Measurements from ENCODE around the gene ZNF25. TPM values are rescaled to one million over a fixed set of nuclear protein-coding genes. Genes with fewer than 3 reads are reported as not detected.
"Not testable (repeated sequence)": the region's sequence is repeated elsewhere in the genome, so short reads cannot be mapped to it uniquely, and the experiment has no call there.

The ZNF25 gene
- total RNA-seq, 1 donor from 2014 or later, result 18.6 TPM

DNA sequence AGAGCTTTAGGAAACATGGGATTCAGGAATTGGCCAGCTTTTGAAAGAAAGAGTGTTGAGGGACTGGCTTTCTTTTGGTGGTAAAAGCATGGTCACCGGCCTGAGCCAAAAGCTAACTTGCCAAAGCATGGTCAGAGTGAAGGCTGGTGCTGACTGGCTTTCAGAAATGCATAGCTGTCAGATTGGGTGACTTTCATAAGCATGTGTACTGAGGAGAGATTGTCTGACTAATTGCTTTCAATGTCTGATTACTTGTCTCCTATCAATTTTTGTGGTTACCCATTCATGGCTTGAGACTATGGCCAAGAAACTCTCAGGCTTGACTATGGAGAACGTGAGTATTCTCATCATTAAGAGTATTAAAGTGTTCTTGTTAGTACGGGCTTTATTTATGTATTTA is 28.2 kb downstream of the ZNF25 start:
- no peak for DNase-seq (ENCODE audit: low spot score)
- TF ChIP-seq, protein P1, sequence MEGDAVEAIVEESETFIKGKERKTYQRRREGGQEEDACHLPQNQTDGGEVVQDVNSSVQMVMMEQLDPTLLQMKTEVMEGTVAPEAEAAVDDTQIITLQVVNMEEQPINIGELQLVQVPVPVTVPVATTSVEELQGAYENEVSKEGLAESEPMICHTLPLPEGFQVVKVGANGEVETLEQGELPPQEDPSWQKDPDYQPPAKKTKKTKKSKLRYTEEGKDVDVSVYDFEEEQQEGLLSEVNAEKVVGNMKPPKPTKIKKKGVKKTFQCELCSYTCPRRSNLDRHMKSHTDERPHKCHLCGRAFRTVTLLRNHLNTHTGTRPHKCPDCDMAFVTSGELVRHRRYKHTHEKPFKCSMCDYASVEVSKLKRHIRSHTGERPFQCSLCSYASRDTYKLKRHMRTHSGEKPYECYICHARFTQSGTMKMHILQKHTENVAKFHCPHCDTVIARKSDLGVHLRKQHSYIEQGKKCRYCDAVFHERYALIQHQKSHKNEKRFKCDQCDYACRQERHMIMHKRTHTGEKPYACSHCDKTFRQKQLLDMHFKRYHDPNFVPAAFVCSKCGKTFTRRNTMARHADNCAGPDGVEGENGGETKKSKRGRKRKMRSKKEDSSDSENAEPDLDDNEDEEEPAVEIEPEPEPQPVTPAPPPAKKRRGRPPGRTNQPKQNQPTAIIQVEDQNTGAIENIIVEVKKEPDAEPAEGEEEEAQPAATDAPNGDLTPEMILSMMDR (IDR thresholded peaks at IDR 0.05), result no peak
- H3K4me1 Mint-ChIP-seq (ENCODE audit: low read depth), result peaks cover 12% of the 10 kb centered on the region
- no peak overlapping the region for H3K4me3 Mint-ChIP-seq (ENCODE audit: unreplicated experiment)
- no peak overlapping the region for H3K27ac Mint-ChIP-seq (ENCODE audit: unreplicated experiment)
- peaks cover 13% of the 10 kb centered on the region for H3K9me3 Mint-ChIP-seq (ENCODE audit: low read depth)
- H3K36me3 Mint-ChIP-seq (ENCODE audit: low read depth), result peaks cover 29% of the 10 kb centered on the region
- H3K27me3 Mint-ChIP-seq (ENCODE audit: low read depth), result no peaks in the 10 kb centered on the region

DNA sequence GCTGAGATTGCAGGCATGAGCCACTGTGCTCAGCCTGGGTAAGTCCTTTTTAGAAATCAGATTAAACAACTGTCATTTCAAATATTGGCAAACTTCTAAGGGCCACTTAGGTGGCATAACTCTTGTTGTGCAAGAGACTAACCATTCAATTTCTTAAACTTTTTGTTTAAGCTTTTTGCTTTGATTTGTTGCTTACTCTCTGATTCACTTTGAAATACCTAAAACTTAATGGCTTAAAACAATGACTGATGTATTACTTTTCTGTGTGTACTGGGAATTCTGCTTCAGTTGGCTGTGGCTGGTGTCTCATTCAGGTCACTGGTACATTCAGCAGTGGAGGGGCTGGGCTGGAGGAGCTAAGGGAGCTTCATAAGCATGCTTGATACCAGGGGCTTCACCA is 28.9 kb downstream of the ZNF25 start:
- Mint-ChIP-seq H3K4me3 (ENCODE audit: unreplicated experiment) (no peak overlapping the region), H3K4me1 (ENCODE audit: low read depth) (peaks cover 5% of the 10 kb centered on the region), H3K36me3 (ENCODE audit: low read depth) (peaks cover 22% of the 10 kb centered on the region), H3K27ac (ENCODE audit: unreplicated experiment) (no peak overlapping the region), H3K27me3 (ENCODE audit: low read depth) (no peaks in the 10 kb centered on the region), H3K9me3 (ENCODE audit: low read depth) (peaks cover 6% of the 10 kb centered on the region)
- DNase-seq (ENCODE audit: low spot score), result no peak
- TF ChIP-seq, protein P1 (IDR thresholded peaks at IDR 0.05), result no peak

DNA sequence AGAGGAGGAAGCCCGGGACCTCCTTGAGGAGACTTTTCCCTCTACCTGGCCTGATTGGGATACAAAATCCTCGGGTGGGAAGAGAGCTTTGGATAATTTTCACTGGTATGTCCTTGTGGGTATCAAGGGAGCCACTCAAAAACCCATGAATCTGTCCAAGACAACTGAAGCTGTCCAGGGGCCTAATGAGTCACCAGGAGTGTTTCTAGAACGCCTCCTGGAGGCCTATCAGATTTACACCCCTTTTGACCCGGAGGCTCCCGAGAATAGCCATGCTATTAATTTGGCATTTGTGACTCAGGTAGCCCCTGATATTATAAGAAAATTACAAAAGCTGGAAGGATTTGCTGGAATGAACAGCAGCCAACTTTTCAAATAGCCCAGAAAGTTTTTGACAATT is 38.6 kb downstream of the ZNF25 start:
- DNase-seq (ENCODE audit: low spot score), result no peak
- no peaks in the 10 kb centered on the region for H3K36me3 Mint-ChIP-seq (ENCODE audit: low read depth)
- H3K9me3 Mint-ChIP-seq (ENCODE audit: low read depth), result no peaks in the 10 kb centered on the region
- H3K4me1 Mint-ChIP-seq (ENCODE audit: low read depth), result no peaks in the 10 kb centered on the region
- H3K27ac Mint-ChIP-seq (ENCODE audit: unreplicated experiment), result no peak overlapping the region
- TF ChIP-seq, protein P1 (IDR thresholded peaks at IDR 0.05), result no peak
- H3K4me3 Mint-ChIP-seq (ENCODE audit: unreplicated experiment), result no peak overlapping the region
- no peaks in the 10 kb centered on the region for H3K27me3 Mint-ChIP-seq (ENCODE audit: low read depth)

DNA sequence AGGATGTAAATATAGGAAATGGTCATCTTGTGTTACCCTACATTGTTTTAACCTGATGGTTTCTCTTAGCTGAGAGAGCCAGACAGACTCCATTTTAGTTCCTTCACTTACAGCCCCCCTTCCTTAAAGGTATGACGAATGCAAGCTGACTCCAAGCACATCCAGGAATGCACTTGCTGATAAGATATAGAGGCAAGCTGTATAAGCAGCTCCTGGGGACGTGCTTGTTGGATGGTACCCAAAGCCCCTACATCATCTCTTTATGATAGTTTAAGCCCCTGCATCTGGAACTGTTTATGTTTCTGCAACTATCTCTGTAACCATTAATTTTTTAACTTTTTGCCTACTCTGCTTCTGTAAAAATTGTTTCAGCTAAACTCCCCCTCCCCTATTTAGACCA is 41.7 kb downstream of the ZNF25 start:
- H3K27me3 Mint-ChIP-seq (ENCODE audit: low read depth), result no peaks in the 10 kb centered on the region
- no peak overlapping the region for H3K4me3 Mint-ChIP-seq (ENCODE audit: unreplicated experiment)
- H3K4me1 Mint-ChIP-seq (ENCODE audit: low read depth), result no peaks in the 10 kb centered on the region
- H3K27ac Mint-ChIP-seq (ENCODE audit: unreplicated experiment), result no peak overlapping the region
- no peak for DNase-seq (ENCODE audit: low spot score)
- TF ChIP-seq, protein P1 (IDR thresholded peaks at IDR 0.05), result no peak
- no peaks in the 10 kb centered on the region for H3K36me3 Mint-ChIP-seq (ENCODE audit: low read depth)
- no peaks in the 10 kb centered on the region for H3K9me3 Mint-ChIP-seq (ENCODE audit: low read depth)

DNA sequence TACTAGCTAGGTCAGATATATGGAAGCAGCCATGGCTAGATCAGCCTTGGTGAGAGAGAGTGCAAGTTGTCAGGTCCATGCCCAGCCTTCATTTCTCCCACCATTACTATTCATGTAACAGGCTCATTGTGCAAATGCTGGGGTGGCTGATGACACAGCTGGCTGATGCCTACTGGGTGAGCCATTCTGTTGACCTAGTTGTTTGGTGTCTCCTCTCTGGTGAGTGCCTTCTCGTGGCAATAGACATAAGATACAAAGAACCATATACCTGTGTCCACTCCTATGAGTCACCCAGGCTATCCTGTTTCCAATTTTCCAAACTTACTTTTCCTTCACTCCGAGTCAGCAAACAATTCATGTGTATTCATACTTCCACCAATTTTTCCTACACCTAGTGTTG is 46.0 kb downstream of the ZNF25 start:
- H3K36me3 Mint-ChIP-seq (ENCODE audit: low read depth), result no peaks in the 10 kb centered on the region
- no peaks in the 10 kb centered on the region for H3K4me1 Mint-ChIP-seq (ENCODE audit: low read depth)
- H3K27ac Mint-ChIP-seq (ENCODE audit: unreplicated experiment), result no peak overlapping the region
- no peak overlapping the region for H3K4me3 Mint-ChIP-seq (ENCODE audit: unreplicated experiment)
- TF ChIP-seq, protein P1 (IDR thresholded peaks at IDR 0.05), result no peak
- no peaks in the 10 kb centered on the region for H3K27me3 Mint-ChIP-seq (ENCODE audit: low read depth)
- DNase-seq (ENCODE audit: low spot score), result no peak
- H3K9me3 Mint-ChIP-seq (ENCODE audit: low read depth), result no peaks in the 10 kb centered on the region

DNA sequence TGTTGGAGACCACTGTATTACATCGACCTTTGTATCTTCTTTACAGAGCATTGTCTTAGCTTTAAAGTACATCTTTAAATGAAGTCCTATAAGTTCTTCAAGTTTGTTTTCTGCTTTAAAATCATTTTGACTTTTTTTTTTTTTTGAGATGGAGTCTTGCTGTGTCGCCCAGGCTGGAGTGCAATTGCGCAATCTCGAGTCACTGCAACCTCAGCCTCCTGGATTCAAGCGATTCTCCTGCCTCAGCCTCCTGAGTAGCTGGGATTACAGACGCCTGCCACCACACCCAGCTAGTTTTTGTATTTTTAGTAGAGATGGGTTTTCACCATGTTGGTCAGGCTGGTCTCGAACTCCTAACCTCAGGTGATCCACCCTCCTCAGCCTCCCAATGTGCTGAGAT is 68.3 kb downstream of the ZNF25 start:
- not testable (repeated sequence) for DNase-seq (ENCODE audit: low spot score); H3K27ac Mint-ChIP-seq (ENCODE audit: unreplicated experiment); H3K36me3 Mint-ChIP-seq (ENCODE audit: low read depth); H3K27me3 Mint-ChIP-seq (ENCODE audit: low read depth); H3K4me1 Mint-ChIP-seq (ENCODE audit: low read depth); H3K4me3 Mint-ChIP-seq (ENCODE audit: unreplicated experiment)
- peaks cover 18% of the 10 kb centered on the region for H3K9me3 Mint-ChIP-seq (ENCODE audit: low read depth)
